Neural cell (in vitro differentiated cells): ENCODE results near the gene METTL9.

Experiments used
- EP300 ChIP-seq: fragments of 450-650 bp; conservative IDR thresholded peaks from 2 replicates; pipeline ENCODE4 v1.6.1; 2014; ENCODE audit warnings: antibody characterized with exemption, mild to moderate bottlenecking, moderate library complexity; ENCODE audit not compliant: poor library complexity, severe bottlenecking
- EZH2 ChIP-seq: fragments of 200-600, 300-800 bp; shearing (Covaris generic), sonication (generic); IDR thresholded peaks from 2 replicates; pipeline ENCODE4 v1.6.1; 2014; ENCODE audit warnings: antibody characterized with exemption, low read length, borderline replicate concordance, mild to moderate bottlenecking; ENCODE audit not compliant: insufficient read depth, poor library complexity, severe bottlenecking
- MXI1 ChIP-seq: fragments of 450-650 bp; conservative IDR thresholded peaks from 2 replicates; pipeline ENCODE4 v1.6.1; 2014; ENCODE audit warnings: antibody characterized with exemption, mild to moderate bottlenecking; ENCODE audit not compliant: poor library complexity, severe bottlenecking
- POLR2AphosphoS5 ChIP-seq: IDR thresholded peaks from 2 replicates; pipeline ENCODE4 v1.6.1; 2012
- RAD21 ChIP-seq: fragments of 450-650 bp; conservative IDR thresholded peaks from 2 replicates; pipeline ENCODE4 v1.6.1; 2014; ENCODE audit warnings: antibody characterized with exemption, mild to moderate bottlenecking, moderate library complexity
- TAF1 ChIP-seq: IDR thresholded peaks from 2 replicates; pipeline ENCODE4 v1.6.1; 2012; ENCODE audit warnings: low read depth
- TF ChIP-seq, protein P1 (sequence below): fragments of 450-650 bp; IDR thresholded peaks from 2 replicates; pipeline ENCODE4 v1.5.1; 2014; ENCODE audit warnings: antibody characterized with exemption, mild to moderate bottlenecking, moderate library complexity; ENCODE audit not compliant: poor library complexity, severe bottlenecking
- TF ChIP-seq, protein P2 (sequence below): IDR thresholded peaks from 2 replicates; pipeline ENCODE4 v1.6.1; 2012; ENCODE audit warnings: borderline replicate concordance

DNA sequence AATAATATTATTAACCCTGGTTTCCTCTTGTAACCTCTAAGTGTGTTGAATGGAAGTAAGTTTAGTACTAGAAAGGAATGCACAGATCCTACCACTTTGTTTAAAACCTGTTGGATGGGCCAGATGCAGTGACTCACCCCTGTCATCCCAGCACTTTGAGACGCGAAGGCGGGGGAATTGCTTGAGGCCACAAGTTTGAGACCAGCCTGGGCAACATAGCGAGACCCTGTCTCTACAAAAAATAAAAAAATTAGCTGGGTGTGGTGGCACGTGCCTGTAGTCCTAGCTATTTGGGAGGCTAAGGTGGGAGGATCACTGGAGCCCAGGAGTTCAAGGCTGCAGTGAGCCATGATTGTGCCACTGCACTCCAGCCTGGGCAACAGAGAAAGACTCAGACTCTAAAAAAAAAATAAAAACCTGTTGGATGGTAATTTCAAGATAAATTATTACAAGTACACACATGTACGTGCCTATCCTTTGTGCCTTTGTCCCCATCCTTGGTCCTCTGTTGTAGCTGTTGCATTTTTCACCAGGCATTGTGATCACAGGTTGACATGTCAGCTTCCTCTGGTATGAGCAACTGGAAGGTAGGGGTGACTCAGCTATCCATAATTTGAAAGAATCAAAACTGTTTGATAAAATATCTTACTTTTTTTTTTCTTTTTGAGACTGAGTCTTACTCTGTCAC is 30.7 kb upstream of the METTL9 start:
- no peak for TF ChIP-seq RAD21
- TF ChIP-seq, protein P1, sequence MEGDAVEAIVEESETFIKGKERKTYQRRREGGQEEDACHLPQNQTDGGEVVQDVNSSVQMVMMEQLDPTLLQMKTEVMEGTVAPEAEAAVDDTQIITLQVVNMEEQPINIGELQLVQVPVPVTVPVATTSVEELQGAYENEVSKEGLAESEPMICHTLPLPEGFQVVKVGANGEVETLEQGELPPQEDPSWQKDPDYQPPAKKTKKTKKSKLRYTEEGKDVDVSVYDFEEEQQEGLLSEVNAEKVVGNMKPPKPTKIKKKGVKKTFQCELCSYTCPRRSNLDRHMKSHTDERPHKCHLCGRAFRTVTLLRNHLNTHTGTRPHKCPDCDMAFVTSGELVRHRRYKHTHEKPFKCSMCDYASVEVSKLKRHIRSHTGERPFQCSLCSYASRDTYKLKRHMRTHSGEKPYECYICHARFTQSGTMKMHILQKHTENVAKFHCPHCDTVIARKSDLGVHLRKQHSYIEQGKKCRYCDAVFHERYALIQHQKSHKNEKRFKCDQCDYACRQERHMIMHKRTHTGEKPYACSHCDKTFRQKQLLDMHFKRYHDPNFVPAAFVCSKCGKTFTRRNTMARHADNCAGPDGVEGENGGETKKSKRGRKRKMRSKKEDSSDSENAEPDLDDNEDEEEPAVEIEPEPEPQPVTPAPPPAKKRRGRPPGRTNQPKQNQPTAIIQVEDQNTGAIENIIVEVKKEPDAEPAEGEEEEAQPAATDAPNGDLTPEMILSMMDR: no peak
- no peak for TF ChIP-seq POLR2AphosphoS5
- TF ChIP-seq EZH2: no peak
- TF ChIP-seq TAF1: no peak
- TF ChIP-seq, protein P2, sequence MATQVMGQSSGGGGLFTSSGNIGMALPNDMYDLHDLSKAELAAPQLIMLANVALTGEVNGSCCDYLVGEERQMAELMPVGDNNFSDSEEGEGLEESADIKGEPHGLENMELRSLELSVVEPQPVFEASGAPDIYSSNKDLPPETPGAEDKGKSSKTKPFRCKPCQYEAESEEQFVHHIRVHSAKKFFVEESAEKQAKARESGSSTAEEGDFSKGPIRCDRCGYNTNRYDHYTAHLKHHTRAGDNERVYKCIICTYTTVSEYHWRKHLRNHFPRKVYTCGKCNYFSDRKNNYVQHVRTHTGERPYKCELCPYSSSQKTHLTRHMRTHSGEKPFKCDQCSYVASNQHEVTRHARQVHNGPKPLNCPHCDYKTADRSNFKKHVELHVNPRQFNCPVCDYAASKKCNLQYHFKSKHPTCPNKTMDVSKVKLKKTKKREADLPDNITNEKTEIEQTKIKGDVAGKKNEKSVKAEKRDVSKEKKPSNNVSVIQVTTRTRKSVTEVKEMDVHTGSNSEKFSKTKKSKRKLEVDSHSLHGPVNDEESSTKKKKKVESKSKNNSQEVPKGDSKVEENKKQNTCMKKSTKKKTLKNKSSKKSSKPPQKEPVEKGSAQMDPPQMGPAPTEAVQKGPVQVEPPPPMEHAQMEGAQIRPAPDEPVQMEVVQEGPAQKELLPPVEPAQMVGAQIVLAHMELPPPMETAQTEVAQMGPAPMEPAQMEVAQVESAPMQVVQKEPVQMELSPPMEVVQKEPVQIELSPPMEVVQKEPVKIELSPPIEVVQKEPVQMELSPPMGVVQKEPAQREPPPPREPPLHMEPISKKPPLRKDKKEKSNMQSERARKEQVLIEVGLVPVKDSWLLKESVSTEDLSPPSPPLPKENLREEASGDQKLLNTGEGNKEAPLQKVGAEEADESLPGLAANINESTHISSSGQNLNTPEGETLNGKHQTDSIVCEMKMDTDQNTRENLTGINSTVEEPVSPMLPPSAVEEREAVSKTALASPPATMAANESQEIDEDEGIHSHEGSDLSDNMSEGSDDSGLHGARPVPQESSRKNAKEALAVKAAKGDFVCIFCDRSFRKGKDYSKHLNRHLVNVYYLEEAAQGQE: no peak
- no peak for TF ChIP-seq EP300
- TF ChIP-seq MXI1: no peak
